ENCODE results near the gene ACTL8.

- TF ChIP-seq CTCF (IDR thresholded peaks at IDR 0.05; ENCODE audit: insufficient read depth, low read length), result no peak
- TF ChIP-seq REST (IDR thresholded peaks at IDR 0.05; ENCODE audit: insufficient replicate concordance, low read depth), result no peak
- TF ChIP-seq SPI1 (IDR thresholded peaks at IDR 0.05; ENCODE audit: borderline replicate concordance, low read depth), result no peak
- no peak for TF ChIP-seq POLR2AphosphoS5 (IDR thresholded peaks at IDR 0.05; ENCODE audit: low read depth)
These were observed 37.3 kb upstream of the ACTL8 start for GRCh38 chr1:17717594-17718535.
